ENCODE data around the gene VSNL1. TPM values are rescaled to one million over a fixed set of nuclear protein-coding genes. Genes with fewer than 3 reads are reported as not detected.

VSNL1 gene
- total RNA-seq, 1 donor from 2014 or later: 0.83 TPM

DNA sequence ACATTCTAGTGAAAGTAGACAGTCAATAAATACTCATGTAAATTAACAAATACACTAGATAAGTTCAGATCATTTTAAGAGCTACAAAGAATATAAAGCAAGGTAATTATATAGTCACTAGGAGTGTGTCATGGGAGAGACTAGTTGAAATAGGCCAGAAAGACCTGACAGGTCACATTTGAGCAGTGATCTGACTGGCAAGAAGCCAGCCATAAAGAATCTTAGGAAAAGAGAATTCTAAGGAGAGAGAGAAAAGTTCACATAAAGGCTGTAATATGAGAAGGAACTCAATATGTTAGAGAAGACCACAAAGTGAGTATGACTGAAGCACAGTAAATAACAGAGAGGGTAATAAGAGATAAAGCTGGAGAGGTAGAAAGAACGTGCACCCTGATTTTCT is 31.2 kb downstream of the VSNL1 start:
- no peaks in the 10 kb centered on the region for H3K27me3 Mint-ChIP-seq (ENCODE audit: low read depth)

DNA sequence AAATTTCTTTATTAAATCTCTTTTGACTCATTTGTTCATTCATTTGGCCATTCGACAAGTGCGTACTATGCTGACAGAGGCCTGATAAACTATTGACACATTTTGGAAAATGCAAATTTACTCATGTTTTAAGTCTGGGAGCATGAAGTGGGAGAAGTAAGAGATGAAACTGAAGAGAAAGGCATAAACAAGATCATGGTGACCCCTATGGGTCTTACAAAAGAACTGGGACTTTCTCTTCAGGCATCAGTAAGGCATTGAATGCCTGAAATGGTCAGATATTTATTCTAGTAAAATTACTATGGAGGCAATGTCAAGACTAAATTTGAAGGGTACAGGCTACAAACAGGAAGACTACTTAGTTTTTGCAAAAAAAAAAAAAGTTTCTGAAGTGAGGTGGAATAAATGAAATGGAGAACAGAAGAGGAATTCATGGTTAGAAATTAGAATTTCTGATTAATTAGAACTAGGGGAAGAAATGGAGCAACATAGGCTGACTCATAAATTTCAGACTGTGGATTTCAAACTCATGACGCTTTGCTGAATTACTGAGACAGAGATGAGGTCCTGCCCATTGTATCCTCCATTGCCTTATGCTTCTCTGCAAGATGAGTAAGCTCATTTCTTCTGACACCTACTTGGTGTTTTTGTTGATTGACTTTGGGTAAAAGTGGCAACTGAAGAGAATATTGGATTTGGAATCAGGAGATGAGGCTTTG is 32.7 kb downstream of the VSNL1 start:
- Mint-ChIP-seq H3K27me3 (ENCODE audit: low read depth) (no peaks in the 10 kb centered on the region), H3K36me3 (no peaks in the 10 kb centered on the region), H3K9me3 (no peaks in the 10 kb centered on the region), H3K4me3 (no peak overlapping the region), H3K27ac (no peak overlapping the region), H3K4me1 (peaks cover 12% of the 10 kb centered on the region)
- TF ChIP-seq, protein P1, sequence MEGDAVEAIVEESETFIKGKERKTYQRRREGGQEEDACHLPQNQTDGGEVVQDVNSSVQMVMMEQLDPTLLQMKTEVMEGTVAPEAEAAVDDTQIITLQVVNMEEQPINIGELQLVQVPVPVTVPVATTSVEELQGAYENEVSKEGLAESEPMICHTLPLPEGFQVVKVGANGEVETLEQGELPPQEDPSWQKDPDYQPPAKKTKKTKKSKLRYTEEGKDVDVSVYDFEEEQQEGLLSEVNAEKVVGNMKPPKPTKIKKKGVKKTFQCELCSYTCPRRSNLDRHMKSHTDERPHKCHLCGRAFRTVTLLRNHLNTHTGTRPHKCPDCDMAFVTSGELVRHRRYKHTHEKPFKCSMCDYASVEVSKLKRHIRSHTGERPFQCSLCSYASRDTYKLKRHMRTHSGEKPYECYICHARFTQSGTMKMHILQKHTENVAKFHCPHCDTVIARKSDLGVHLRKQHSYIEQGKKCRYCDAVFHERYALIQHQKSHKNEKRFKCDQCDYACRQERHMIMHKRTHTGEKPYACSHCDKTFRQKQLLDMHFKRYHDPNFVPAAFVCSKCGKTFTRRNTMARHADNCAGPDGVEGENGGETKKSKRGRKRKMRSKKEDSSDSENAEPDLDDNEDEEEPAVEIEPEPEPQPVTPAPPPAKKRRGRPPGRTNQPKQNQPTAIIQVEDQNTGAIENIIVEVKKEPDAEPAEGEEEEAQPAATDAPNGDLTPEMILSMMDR (IDR thresholded peaks at IDR 0.05; ENCODE audit: unreplicated experiment): no peak
- DNase-seq (ENCODE audit: low spot score in 2 of 2, unreplicated experiment in 2 of 2): no peak

More for the DNA sequence above, 31.2 kb downstream of the VSNL1 start:
- TF ChIP-seq, protein P1 (IDR thresholded peaks at IDR 0.05; ENCODE audit: unreplicated experiment): no peak
- Mint-ChIP-seq H3K36me3 (no peaks in the 10 kb centered on the region), H3K4me1 (peaks cover 12% of the 10 kb centered on the region), H3K27ac (peak overlapping the region; percentile 39), H3K4me3 (no peak overlapping the region), H3K9me3 (no peaks in the 10 kb centered on the region)
- DNase-seq (ENCODE audit: low spot score in 2 of 2, unreplicated experiment in 2 of 2): no peak

- no peaks in the 10 kb centered on the region for H3K27me3 Mint-ChIP-seq (ENCODE audit: low read depth)
- TF ChIP-seq, protein P1 (IDR thresholded peaks at IDR 0.05; ENCODE audit: unreplicated experiment): no peak
- DNase-seq (ENCODE audit: low spot score in 2 of 2, unreplicated experiment in 2 of 2): no peak
- H3K36me3 Mint-ChIP-seq: no peaks in the 10 kb centered on the region
- H3K9me3 Mint-ChIP-seq: no peaks in the 10 kb centered on the region
- no peak overlapping the region for H3K4me3 Mint-ChIP-seq
- H3K4me1 Mint-ChIP-seq: peaks cover 12% of the 10 kb centered on the region
- H3K27ac Mint-ChIP-seq: no peak overlapping the region
Observed at GRCh38 chr2:17573804-17574175, 33.3 kb downstream of the VSNL1 start.

DNA sequence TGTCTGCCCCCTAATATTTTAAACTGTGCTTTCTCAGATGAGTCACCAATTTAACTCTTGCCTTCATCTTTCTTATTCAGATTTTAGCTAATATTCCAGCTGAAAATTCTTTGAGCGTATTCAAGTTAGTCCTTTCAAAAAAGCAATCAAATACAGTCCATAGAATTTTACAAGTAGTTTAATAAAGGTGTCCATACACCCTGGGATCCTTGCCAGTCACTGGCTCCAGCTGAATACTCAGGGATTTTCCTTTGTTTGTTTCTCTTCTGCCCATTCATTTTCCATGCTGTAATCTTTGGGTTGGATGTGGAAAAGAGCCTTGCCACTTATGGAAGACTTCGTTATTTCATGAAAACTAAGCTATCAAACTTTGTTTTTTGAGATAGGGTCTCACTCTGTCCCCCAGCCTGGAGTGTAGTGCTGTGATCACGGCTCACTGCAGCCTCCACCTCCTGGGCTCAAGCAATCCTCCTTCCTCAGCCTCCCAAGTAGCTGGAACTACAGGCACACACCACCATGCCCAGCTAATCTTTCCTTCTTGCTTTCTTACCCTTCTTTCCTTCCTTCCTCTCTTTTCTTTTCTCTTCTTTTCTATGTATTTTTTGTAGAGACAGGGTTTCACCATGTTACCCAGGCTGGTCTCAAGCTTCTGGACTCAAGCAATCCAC is 34.0 kb downstream of the VSNL1 start:
- no peaks in the 10 kb centered on the region for H3K9me3 Mint-ChIP-seq
- H3K27me3 Mint-ChIP-seq (ENCODE audit: low read depth): no peaks in the 10 kb centered on the region
- no peak overlapping the region for H3K4me3 Mint-ChIP-seq
- no peak for DNase-seq (ENCODE audit: low spot score in 2 of 2, unreplicated experiment in 2 of 2)
- TF ChIP-seq, protein P1 (IDR thresholded peaks at IDR 0.05; ENCODE audit: unreplicated experiment): no peak
- no peak overlapping the region for H3K27ac Mint-ChIP-seq
- H3K4me1 Mint-ChIP-seq: peaks cover 12% of the 10 kb centered on the region
- H3K36me3 Mint-ChIP-seq: no peaks in the 10 kb centered on the region

GRCh38 chr2:17576802-17577201 is 36.3 kb downstream of the VSNL1 start:
- Mint-ChIP-seq H3K36me3 (no peaks in the 10 kb centered on the region), H3K9me3 (no peaks in the 10 kb centered on the region), H3K27ac (no peak overlapping the region), H3K4me1 (peaks cover 16% of the 10 kb centered on the region), H3K4me3 (no peak overlapping the region), H3K27me3 (ENCODE audit: low read depth) (no peaks in the 10 kb centered on the region)
- TF ChIP-seq, protein P1 (IDR thresholded peaks at IDR 0.05; ENCODE audit: unreplicated experiment): no peak
- no peak for DNase-seq (ENCODE audit: low spot score in 2 of 2, unreplicated experiment in 2 of 2)
